Measurements from ENCODE around the gene PON3. TPM values are rescaled to one million over a fixed set of nuclear protein-coding genes. Genes with fewer than 3 reads are reported as not detected.

The PON3 gene
- total and polyA plus RNA-seq, 2 of the 13 experiments (the other 11 are each of a cell fraction or from before 2014, with no cell fraction given), result 23.6 to 37.8 TPM

DNA sequence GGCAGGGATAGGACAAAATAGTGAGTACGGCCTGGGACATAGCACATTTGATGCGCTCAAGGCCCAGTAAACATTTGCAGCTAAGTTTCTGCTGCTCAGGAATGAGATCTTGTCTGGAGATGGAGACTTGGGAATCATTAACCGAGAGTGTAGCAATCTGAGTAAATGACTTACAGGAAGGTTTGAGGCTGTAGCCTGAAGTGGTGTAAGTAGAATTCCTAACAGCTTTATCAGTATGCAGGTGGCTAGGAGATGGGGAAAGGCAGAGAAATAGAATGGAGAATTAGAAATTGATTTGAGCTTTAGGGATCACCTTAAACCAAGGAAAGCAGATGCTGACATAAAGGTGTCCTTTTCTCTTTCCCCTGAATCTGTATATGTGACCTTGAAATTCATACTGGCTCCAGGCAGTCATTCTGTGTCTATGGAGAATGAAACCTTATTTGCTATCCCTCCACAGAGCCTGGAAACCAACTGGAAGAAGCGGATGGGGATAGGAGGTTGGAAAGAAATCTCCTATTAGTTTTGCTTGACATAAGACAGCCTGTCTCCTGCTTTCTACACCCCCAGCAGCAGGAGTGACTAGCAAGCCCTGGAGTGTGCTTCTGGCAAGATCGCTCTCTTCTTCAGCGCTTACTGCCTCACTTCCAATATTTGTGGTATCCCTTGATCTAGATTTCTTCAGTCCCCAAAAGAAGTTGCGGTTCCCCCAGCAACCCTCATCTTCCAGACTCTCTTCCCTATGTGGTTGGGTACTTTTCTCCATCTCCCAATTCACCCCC is 45.1 kb upstream of the PON3 start (continued):
- TF ChIP-seq RBM39 (IDR thresholded peaks at IDR 0.05; ENCODE audit: low read depth, low read length, poor library complexity, severe bottlenecking) (no peak), ZNF746 (CRISPR knock-in tag; IDR thresholded peaks at IDR 0.05) (no peak), KDM1A (CRISPR knock-in tag; IDR thresholded peaks at IDR 0.05) (no peak), ISX (CRISPR knock-in tag; conservative IDR thresholded peaks at IDR 0.05) (no peak), ZIK1 (CRISPR knock-in tag; IDR thresholded peaks at IDR 0.05; ENCODE audit: borderline replicate concordance, low read depth) (no peak), SRSF4 (IDR thresholded peaks at IDR 0.05; ENCODE audit: low read depth, low read length, poor library complexity, severe bottlenecking) (no peak), KLF6 (CRISPR knock-in tag; IDR thresholded peaks at IDR 0.05) (no peak), RFX1 (IDR thresholded peaks at IDR 0.05) (no peak), SMAD3 (CRISPR knock-in tag; IDR thresholded peaks at IDR 0.05) (peak; percentile 77; the same call in 1 of the 2 replicates), RFX3 (CRISPR knock-in tag; IDR thresholded peaks at IDR 0.05) (no peak), GZF1 (CRISPR knock-in tag; IDR thresholded peaks at IDR 0.05) (0 out of 2 replicates have a peak, but pooled peaks have one; percentile 47), MIER3 (CRISPR knock-in tag; IDR thresholded peaks at IDR 0.05; ENCODE audit: borderline replicate concordance) (peak; percentile 49; the same call in 1 of the 2 replicates), ZNF660 (CRISPR knock-in tag; IDR thresholded peaks at IDR 0.05; ENCODE audit: borderline replicate concordance, low read depth) (no peak), MBNL3 (CRISPR knock-in tag; conservative IDR thresholded peaks at IDR 0.05) (no peak), ZNF792 (CRISPR knock-in tag; IDR thresholded peaks at IDR 0.05) (no peak), ZNF33A (CRISPR knock-in tag; IDR thresholded peaks at IDR 0.05; ENCODE audit: borderline replicate concordance) (no peak), ZNF569 (CRISPR knock-in tag; IDR thresholded peaks at IDR 0.05; ENCODE audit: borderline replicate concordance) (no peak), ZNF724P (CRISPR knock-in tag; IDR thresholded peaks at IDR 0.05; ENCODE audit: borderline replicate concordance) (no peak), ZC3H4 (CRISPR knock-in tag; IDR thresholded peaks at IDR 0.05; ENCODE audit: borderline replicate concordance) (no peak), ZNF33B (CRISPR knock-in tag; IDR thresholded peaks at IDR 0.05) (no peak), GABPA (IDR thresholded peaks at IDR 0.05; ENCODE audit: low read depth, low read length) (no peak), GABPA (CRISPR knock-in tag; IDR thresholded peaks at IDR 0.05; ENCODE audit: low read depth) (no peak), FIP1L1 (IDR thresholded peaks at IDR 0.05; ENCODE audit: borderline replicate concordance, insufficient read depth, low read depth, low read length) (no peak)
- TF ChIP-seq, protein P1, sequence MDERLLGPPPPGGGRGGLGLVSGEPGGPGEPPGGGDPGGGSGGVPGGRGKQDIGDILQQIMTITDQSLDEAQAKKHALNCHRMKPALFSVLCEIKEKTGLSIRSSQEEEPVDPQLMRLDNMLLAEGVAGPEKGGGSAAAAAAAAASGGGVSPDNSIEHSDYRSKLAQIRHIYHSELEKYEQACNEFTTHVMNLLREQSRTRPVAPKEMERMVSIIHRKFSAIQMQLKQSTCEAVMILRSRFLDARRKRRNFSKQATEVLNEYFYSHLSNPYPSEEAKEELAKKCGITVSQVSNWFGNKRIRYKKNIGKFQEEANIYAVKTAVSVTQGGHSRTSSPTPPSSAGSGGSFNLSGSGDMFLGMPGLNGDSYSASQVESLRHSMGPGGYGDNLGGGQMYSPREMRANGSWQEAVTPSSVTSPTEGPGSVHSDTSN (CRISPR knock-in tag; IDR thresholded peaks at IDR 0.05), result no peak
- TF ChIP-seq, protein P2, sequence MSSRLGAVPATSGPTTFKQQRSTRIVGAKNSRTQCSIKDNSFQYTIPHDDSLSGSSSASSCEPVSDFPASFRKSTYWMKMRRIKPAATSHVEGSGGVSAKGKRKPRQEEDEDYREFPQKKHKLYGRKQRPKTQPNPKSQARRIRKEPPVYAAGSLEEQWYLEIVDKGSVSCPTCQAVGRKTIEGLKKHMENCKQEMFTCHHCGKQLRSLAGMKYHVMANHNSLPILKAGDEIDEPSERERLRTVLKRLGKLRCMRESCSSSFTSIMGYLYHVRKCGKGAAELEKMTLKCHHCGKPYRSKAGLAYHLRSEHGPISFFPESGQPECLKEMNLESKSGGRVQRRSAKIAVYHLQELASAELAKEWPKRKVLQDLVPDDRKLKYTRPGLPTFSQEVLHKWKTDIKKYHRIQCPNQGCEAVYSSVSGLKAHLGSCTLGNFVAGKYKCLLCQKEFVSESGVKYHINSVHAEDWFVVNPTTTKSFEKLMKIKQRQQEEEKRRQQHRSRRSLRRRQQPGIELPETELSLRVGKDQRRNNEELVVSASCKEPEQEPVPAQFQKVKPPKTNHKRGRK (CRISPR knock-in tag; IDR thresholded peaks at IDR 0.05), result no peak
- TF ChIP-seq, protein P3, sequence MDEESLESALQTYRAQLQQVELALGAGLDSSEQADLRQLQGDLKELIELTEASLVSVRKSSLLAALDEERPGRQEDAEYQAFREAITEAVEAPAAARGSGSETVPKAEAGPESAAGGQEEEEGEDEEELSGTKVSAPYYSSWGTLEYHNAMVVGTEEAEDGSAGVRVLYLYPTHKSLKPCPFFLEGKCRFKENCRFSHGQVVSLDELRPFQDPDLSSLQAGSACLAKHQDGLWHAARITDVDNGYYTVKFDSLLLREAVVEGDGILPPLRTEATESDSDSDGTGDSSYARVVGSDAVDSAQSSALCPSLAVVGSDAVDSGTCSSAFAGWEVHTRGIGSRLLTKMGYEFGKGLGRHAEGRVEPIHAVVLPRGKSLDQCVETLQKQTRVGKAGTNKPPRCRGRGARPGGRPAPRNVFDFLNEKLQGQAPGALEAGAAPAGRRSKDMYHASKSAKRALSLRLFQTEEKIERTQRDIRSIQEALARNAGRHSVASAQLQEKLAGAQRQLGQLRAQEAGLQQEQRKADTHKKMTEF (CRISPR knock-in tag; IDR thresholded peaks at IDR 0.05), result peak; percentile 31; the same call in 1 of the 2 replicates
- TF ChIP-seq, protein P4, sequence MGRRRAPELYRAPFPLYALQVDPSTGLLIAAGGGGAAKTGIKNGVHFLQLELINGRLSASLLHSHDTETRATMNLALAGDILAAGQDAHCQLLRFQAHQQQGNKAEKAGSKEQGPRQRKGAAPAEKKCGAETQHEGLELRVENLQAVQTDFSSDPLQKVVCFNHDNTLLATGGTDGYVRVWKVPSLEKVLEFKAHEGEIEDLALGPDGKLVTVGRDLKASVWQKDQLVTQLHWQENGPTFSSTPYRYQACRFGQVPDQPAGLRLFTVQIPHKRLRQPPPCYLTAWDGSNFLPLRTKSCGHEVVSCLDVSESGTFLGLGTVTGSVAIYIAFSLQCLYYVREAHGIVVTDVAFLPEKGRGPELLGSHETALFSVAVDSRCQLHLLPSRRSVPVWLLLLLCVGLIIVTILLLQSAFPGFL (CRISPR knock-in tag; IDR thresholded peaks at IDR 0.05), result no peak

Measured in HepG2 (cell line).